GM21619 (cell line): ENCODE data around the gene KRTAP5-6.

Source experiments
- ATAC-seq: cut with Tn5 transposase; IDR thresholded peaks from one replicate; pipeline ENCODE4 v1.9.1; 2021; ENCODE audit not compliant: unreplicated experiment

Gene KRTAP5-6

DNA sequence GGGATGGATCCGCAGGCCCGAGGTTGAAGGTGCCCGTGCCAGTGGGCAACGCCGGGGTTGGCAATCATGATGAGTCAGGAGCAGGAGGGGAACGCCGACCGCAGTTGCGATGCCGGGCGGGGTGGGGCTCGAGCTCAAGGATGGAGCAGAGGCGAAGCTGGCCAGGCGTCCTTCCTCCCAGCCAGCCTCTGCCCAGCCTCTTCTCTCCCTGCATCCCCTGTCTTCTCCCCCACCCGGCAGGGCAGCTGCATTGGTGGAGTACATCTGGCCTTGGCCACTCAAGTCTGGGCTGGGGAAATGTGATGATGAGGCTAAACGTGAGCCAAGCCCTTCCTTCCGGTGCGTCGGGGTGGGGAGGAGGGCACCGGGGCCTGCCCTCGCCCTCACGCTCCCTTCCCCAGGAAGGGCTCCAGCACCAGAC is 49.5 kb downstream of the KRTAP5-6 start:
- no peak for ATAC-seq

DNA sequence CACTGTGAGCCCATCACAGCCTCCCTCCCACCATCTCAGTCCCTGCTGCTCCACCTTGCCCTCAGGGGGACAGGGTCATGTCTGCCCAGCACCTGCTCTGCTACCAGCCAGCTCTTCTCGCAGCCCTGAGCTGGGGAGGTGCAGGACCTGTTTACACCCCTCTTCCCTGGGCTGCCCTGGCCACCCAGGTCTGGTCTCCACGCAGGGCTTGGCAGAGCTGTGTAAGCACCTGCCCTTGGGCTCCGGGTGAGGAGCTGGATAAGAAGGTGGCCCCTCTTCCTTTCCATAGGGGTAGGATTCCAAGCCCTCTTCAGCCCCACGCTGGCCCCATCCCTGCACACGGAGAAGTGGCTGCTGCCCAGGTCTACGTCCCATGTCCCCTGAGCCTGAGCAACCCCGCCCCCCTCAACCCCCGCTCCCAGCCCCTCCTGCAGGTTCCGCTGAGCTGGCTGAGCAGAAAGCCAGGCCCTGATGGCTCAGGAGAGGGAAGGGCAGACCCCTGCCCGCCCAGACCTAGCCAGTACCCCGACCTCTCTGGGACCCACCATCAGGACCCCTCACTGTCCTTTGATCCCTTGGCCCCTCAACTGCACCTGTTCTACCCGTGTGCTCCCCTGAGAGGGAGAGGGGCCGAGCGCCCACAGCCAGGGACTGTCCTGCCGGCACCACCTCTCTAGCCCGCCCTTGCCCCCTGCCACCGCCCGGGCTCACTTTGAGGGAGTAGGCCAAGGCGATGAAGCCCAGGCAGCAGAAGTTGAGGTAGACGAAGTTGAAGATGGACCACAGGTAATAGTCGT is 50.2 kb downstream of the KRTAP5-6 start:
- ATAC-seq = no peak
